ENCODE measurements around the gene DNAJC10.
"Not testable (repeated sequence)": the region's sequence is repeated elsewhere in the genome, so short reads cannot be mapped to it uniquely, and the experiment has no call there.

Gene DNAJC10

DNA sequence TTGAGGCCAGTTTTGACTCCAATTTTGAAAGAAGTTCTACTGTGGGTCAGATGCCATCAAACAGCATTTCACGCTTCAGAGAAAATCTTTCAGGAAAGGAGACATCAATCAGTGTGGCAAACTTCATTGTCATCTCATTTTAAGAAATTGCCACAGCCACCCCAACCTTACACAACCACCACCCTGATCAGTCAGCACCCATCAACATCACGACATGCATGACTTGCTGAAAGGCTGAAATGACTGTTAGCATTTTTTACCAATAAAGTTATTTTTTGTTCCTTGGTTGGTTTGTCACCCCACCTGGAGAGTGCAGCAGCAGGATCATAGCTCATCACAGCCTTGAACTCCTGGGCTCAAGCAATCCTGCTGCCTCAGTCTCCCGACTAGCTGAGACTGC lies 10.4 kb downstream of the DNAJC10 start:
- no peak for DNase-seq (ENCODE audit: low read depth in 2 of 3, low spot score in 1 of 3)

DNA sequence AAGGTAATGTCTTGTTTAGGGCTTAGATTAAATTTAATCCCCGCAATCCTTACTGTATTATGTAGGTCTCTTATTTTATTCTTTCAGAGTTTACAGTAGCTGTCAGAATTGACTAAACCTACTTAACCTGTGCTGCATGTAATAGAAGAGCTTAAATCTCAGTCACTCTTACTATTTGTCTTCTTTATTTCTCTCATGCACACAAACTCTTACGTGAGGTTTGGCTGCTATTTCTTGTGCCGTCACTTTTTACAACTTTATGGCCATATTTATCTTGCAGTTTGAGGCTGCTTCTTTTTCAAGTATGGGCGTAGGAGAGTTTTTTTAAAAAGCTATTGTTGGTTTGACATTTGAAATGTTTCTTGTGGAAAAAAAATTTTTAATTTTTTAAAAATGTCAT lies 12.0 kb downstream of the DNAJC10 start:
- DNase-seq (ENCODE audit: low read depth in 2 of 3, low spot score in 1 of 3) = no peak

DNA sequence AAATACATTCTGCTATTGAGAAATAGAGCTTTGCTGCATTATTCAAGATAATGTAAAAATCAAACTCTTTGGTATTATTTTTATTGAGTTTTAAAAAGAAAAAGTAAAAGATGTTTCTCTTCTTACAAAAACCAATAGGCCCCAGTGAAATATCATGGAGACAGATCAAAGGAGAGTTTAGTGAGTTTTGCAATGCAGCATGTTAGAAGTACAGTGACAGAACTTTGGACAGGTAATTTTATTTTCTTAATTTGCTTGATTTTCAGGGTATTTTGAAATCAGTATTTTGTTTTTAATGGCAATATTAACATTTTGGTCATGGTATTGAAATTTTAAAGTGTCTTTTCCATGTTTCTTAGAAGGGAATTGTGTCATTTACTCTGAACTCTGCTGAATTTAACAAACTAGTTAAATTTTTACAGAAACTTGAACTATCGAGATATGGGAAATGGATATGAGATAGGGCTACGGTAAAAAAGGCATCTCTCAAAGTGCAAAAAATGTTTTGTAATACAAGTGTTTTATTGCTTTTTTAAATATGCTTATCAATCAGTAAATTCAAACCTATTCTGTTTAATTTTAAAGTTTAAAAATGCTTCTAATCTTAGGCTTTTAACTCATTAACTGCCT lies 13.8 kb downstream of the DNAJC10 start:
- no peak for DNase-seq (ENCODE audit: low read depth in 2 of 3, low spot score in 1 of 3)

DNA sequence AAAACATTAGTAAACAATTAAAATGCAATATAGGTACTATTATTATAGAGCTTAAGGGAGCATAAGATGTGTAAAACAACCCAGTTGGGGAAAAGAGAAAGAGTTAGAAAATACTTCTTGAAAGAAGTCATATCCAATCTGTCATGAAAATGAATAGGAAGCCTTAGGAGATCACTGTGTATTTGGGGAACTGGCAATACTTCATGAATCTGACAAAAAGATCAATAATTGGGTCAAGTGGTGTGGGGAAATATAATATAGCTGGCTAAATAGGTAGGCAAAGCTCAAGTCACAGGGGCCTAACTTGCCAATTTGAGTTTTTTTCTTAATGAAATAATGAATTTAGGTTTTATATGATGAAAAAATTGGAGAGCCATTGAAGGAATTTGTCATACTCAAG lies 14.4 kb downstream of the DNAJC10 start:
- DNase-seq (ENCODE audit: low read depth in 2 of 3, low spot score in 1 of 3) = no peak

DNA sequence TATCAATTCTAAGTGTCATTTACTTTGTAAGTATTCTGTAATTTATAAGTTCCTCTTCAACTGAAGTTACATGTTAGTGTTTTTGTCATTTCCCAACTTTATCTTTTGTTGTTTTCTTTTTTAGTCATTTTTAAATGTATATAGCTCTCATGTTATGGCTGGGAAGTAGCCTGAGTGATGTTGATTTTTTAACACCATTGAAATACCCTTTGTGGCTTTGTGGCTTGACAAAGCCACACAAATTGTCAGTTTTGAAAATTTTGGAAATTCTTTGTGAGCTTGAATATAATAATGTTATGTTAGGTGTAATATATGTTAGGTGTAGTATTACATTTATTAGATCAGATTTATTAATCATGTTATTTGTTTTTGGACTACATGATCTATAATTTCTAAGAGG lies 16.7 kb downstream of the DNAJC10 start:
- DNase-seq (ENCODE audit: low read depth in 2 of 3, low spot score in 1 of 3) = no peak

DNA sequence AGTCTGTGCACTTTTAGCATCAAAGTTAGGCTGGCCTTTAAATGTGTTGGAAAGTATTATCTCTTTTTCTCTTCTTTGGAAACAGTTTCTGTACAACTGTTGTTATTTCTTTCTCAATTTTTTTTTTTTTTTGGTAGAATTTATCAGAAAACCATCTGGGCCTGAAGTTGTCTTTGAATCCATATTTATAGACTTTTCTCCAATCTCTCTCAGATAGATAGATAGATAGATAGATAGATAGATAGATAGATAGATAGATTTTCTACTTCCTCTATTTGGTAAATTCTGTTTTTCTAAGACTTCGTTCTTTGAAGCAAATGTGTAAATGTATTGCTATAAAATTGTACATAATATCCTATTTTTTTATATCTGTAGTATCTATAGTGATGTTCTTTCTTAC lies 17.5 kb downstream of the DNAJC10 start:
- no peak for DNase-seq (ENCODE audit: low read depth in 2 of 3, low spot score in 1 of 3)

DNA sequence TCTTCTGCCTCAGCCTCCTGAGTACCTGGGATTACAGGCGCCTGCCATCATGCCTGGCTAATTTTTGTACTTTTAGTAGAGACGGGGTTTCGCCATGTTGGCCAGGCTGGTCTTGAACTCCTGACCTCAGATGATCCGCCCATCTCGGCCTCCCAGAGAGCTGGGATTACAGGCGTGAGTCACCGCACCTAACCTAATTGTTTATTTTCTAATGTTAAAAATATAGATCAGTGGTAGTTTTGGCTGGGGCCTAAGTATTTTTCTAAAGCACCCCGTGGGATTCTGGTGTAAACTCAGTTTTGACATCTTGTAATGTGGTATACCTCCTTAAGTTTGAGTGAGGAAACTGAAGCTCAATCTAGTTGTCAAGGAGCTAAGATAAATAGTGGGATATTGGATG lies 20.8 kb downstream of the DNAJC10 start:
- not testable (repeated sequence) for DNase-seq (ENCODE audit: low read depth in 2 of 3, low spot score in 1 of 3)

DNA sequence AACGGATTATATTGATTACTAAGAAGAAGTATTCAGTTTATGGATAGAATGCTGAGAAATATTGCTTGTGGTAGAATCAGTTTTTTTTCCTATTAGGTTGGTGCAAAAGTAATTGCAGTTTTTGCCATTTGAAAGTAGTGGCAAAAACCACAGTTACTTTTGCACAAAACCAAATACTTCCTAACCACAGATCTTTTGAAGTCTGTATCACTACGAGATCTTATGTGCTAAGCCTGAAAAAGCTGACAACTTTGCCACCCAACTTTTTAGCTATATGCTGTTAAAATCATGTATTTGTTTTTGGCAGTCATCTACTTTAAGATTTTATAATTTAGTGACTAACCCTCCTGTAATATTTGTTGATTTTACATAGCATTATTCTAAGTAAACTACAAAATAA lies 24.6 kb downstream of the DNAJC10 start:
- no peak for DNase-seq (ENCODE audit: low read depth in 2 of 3, low spot score in 1 of 3)

DNA sequence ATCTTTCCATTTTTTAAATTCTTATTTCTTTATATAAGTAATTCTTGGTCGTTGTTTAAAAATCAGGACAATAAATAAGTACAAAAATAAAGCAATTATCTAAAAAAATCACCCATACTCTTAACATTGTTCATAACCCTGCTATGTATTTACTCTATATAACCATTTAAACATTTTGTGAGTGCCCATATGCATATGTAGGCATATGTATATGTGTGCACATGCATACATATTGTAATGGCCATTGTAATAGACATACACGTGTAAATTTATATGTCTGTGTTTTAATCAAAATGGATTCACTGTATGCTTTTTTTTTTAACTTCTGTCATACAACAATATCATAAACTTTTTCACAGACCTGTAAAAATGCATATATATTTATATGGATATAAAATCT lies 25.6 kb downstream of the DNAJC10 start:
- no peak for DNase-seq (ENCODE audit: low read depth in 2 of 3, low spot score in 1 of 3)

DNA sequence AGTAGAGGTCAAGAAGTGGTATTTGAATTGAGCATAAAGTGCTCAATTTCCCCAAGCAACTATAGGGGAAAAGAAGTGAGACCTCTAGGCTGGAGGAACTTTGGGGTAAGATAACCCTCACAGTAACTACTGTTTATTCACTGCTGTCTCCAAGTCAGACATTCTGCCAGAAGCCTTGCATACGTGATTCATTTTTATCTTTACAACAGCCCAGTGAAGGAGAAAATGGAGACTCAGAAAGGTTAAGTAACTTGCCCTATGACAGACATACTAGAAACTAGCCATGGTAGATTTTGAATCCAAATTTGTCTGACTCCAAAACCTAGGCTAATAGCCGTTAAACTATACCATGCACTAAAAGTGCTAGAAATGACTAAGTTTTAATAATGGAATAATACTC lies 28.4 kb downstream of the DNAJC10 start:
- no peak for DNase-seq (ENCODE audit: low read depth in 2 of 3, low spot score in 1 of 3)

DNA sequence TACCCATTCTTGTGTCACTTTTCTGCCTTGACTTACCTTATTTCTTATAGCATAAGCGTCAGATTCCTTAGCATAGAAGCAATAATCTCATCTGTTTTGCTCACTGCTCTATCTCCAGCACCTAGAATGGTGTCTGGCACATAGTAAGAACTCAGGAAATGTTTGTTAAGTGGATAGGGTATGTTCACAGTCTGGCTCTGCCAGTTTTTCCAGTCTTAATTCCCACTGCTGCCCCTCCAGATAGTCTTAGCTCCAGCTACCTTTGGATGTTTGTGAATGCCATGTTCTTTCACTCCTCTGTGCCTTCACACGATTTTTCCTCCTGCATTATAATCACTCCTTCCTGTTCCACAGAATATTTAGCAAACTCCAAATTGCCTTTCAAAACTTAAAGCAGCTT lies 29.0 kb downstream of the DNAJC10 start:
- DNase-seq (ENCODE audit: low read depth in 2 of 3, low spot score in 1 of 3) = no peak

DNA sequence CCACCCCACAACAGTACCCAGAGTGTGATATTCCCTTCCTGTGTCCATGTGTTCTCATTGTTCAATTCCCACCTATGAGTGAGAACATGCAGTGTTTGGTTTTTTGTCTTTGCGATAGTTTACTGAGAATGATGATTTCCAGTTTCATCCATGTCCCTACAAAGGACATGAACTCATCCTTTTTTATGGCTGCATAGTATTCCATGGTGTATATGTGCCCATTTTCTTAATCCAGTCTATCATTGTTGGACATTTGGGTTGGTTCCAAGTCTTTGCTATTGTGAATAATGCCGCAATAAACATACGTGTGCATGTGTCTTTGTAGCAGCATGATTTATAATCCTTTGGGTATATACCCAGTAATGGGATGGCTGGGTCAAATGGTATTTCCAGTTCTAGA lies 29.8 kb downstream of the DNAJC10 start:
- DNase-seq (ENCODE audit: low read depth in 2 of 3, low spot score in 1 of 3) = not testable (repeated sequence)

DNA sequence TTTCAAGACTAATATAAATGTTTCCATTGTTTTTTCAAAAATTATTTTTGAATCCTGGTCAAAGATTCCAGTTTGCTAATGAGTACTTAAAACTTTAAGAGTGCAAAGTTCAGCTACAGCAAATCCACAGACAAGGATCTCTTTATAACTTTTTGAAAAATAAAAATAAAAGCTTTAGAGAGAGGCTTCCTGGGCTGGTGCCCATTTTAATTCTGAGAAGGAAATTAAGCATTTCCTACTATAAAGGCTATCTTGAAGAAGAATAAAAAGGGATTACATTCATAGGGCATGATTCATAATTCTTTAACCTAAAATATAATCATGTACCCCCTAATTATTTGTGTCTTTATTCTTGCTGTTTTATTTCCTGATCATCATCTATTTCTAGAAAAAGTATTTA lies 38.2 kb downstream of the DNAJC10 start:
- no peak for DNase-seq (ENCODE audit: low read depth in 2 of 3, low spot score in 1 of 3)

DNA sequence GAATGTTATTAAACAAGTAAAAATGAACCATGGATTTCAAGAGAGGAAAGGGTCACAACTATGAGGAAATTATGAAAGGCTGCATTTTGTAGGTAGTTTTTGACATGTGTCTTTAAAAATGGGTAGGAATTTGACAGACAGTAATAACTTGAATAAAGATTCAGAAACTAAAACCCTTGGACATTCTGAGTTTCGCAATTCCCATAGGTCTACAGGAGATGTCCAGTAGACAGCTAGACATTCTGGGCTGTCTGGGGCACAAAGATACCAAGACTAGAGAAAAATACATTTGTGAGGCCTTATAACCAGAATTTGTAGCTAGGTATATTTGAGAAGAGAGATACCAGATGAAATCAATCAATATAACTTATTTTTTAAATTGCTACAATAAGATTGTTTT lies 42.3 kb downstream of the DNAJC10 start:
- DNase-seq (ENCODE audit: low read depth in 2 of 3, low spot score in 1 of 3) = no peak

DNA sequence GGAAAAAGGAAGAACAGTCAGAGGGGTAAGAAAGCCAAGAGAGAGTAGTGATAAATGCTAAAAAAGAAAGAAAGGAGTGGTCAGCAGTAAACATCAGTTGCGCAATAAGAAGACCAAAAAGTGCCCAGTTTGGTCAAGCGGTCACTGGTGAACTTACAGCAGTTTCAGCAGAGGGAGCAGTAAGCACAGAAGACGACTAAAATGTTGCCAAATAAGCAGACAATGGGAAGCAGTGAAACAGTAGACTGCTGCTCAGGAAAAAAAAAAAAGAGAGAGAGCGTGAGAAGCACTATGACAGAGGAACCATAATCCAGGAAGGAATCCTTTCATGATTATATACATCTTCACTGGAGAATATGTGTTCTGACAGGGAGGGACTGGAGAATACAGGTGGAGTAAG lies 45.8 kb downstream of the DNAJC10 start:
- DNase-seq (ENCODE audit: low read depth in 2 of 3, low spot score in 1 of 3) = no peak

DNA sequence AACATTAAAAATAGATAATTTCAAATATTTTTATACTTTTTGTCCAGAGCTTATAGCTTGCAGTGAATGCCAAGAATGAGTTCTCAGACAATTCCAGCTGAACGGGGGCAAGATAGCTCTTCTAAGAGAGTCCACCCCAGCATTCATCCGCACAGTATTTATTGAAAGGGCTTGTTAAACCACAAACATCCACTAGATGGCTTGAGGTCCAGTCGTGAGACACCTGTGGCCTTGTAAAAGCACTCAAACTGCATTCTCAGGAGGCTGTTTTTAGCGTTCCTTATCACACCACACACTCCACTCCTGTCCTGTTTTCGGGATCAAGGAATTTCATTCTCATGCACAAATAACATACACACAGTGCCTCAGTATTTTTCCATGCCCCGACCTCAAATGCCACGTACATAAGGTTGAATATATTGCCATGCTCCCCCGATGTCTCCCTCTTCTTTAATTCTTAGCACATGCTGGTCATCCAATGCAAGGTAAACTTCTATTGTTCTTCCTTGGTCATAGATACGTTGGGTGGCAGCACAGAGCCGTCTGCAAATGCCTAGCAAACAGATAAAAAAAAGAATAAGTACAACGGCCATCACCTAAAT lies 47.4 kb downstream of the DNAJC10 start:
- DNase-seq (ENCODE audit: low read depth in 2 of 3, low spot score in 1 of 3) = no peak

DNA sequence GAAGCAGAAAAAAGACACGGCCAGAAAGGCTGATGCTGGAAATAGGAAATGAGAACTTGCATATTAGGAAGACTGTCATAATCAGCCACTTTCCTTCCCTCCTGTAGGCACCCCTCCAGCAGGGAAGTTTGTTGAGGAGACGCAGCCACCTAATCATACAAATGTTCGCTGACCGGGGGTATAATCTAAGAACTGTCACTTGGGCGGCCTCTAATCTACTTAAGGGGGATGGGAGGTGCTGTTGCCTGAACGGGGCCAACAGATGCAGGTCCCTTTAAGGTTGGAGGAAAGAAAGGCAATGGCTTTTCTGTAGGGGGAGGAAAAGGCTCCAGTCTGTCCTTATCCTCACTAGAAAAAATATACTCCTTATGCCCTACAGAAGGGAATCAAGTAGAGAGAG lies 50.6 kb downstream of the DNAJC10 start:
- no peak for DNase-seq (ENCODE audit: low read depth in 2 of 3, low spot score in 1 of 3)

DNA sequence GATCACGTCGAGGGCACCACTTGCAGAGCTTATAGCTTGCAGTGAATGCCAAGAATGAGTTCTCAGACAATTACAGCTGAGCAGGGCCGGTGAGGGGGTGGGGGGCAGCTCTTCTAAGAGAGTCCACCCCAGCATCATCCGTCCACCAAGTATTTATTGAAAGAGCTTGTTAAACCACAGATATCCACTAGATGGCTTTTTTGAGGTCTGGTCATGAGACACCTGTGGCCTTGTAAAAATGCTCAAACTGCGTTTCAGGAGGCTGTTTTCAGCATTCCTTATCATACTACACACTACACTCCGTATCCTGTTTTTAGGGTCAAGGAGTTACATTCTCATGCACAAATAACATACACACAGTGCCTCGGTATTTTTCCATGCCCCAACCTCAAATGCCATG lies 51.5 kb downstream of the DNAJC10 start:
- no peak for DNase-seq (ENCODE audit: low read depth in 2 of 3, low spot score in 1 of 3)

DNA sequence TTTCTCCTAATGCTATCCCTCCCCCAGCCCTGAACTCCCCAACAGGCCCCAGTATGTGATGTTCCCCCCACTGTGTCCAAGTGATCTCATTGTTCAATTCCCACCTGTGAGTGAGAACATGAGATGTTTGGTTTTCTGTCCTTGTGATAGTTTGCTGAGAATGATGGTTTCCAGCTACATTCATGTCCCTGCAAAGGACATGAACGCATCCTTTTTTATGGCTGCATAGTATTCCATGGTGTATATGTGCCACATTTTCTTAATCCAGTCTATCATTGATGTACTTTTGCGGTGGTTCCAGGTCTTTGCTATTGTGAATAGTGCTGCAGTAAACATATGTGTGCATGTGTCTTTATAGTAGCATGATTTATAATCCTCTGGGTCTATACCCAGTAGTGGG lies 52.9 kb downstream of the DNAJC10 start:
- not testable (repeated sequence) for DNase-seq (ENCODE audit: low read depth in 2 of 3, low spot score in 1 of 3)

DNA sequence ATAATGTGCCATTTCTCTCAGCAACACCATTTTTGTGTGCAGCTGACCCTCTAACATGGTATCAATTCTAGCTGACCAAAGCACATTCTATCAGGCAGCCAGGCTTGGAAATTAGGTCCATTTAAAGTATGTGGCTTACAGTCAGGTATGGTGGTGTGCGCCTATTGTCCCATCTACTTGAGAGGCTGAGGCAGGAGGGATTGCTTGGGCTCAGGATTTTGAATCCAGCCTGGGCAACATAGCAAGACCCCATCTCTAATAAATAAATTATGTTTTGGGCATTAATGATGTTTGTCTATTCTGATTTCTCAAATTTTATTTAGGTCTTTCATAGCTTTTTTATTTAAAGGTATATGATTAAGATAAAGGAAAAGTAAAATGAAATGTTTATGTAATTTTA lies 63.3 kb downstream of the DNAJC10 start:
- no peak for DNase-seq (ENCODE audit: low read depth in 2 of 3, low spot score in 1 of 3)

DNA sequence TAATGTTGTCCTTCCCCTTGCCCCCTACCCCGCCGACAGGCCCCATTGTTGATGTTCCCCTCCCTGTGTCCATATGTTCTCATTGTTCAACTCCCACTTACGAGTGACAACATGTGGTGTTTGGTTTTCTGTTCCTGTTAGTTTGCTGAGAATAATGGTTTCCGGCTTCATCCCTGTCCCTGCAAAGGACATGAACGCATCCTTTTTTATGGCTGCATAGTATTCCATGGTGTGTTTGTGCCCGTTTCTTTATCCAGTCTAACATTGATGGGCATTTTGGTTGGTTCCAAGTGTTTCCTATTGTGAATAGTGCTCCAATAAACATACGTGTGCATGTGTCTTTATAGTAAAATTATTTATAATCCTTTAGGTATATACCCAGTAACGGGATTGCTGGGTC lies 65.0 kb downstream of the DNAJC10 start:
- DNase-seq (ENCODE audit: low read depth in 2 of 3, low spot score in 1 of 3) = not testable (repeated sequence)

DNA sequence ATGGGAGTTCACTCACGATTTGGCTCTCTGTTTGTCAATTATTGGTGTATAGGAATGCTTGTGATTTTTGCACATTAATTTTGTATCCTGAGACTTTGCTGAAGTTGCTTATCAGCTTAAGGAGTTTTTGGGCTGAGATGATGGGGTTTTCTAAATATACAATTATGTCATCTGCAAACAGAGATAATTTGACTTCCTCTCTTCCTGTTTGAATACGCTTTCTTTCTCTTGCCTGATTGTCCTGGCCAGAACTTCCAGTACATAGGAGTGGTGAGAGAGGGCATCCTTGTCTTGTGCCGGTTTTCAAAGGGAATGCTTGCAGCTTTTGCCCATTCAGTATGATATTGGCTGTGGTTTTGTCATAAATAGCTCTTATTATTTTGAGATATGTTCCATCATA lies 66.6 kb downstream of the DNAJC10 start:
- not testable (repeated sequence) for DNase-seq (ENCODE audit: low read depth in 2 of 3, low spot score in 1 of 3)

DNA sequence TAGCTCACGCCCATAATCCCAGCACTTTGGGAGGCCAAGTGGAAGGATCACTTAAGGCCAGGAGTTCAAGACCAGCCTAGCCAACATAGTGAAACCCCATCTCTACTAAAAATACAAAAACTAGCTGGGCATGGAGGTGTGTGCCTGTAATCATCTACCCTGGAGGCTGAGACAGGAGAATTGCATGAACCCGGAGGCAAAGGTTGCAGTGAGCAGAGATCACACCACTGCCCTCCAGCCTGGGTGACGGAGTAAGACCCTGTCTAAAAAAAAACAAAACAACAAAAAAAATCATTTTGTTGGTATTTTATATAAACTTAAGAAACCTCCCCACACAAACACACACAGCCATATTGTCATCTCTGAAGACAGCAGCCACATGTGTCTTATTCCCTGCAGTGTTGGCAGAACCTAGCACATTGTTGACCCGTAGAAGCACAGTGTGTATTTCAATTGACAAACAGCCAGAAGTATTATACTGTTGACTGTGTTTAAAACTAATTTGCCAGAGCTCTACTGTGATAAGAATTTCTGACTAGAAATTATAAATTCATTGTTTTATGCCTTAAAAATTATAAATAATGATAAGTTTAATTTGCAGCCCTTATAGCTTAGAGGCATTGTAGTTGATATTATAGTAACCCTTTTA lies 68.1 kb downstream of the DNAJC10 start:
- no peak for DNase-seq (ENCODE audit: low read depth in 2 of 3, low spot score in 1 of 3)
